ENCODE results near the gene C20orf204.

The C20orf204 gene

GRCh38 chr20:64071341-64072332 lies 35.7 kb downstream of the C20orf204 start:
- DNase-seq (ENCODE audit: low spot score): no peak

- DNase-seq (ENCODE audit: low spot score): no peak
Observed at GRCh38 chr20:64072498-64073063, 36.6 kb downstream of the C20orf204 start.

GRCh38 chr20:64073476-64074183 lies 37.6 kb downstream of the C20orf204 start:
- DNase-seq (ENCODE audit: low spot score): no peak

- no peak for DNase-seq (ENCODE audit: low spot score)
Observed at GRCh38 chr20:64074184-64074789, 38.3 kb downstream of the C20orf204 start.

GRCh38 chr20:64074963-64075362 lies 39.0 kb downstream of the C20orf204 start:
- DNase-seq (ENCODE audit: low spot score): no peak

GRCh38 chr20:64075556-64075955 lies 39.6 kb downstream of the C20orf204 start:
- DNase-seq (ENCODE audit: low spot score): no peak

- DNase-seq (ENCODE audit: low spot score): no peak
Observed at GRCh38 chr20:64076061-64076997, 40.3 kb downstream of the C20orf204 start.

- peak; percentile 43 for DNase-seq (ENCODE audit: low spot score)
Observed at GRCh38 chr20:64077094-64077493, 41.1 kb downstream of the C20orf204 start.

GRCh38 chr20:64077541-64077875 lies 41.5 kb downstream of the C20orf204 start:
- no peak for DNase-seq (ENCODE audit: low spot score)

GRCh38 chr20:64077876-64078551 lies 42.0 kb downstream of the C20orf204 start:
- peak; percentile 75 for DNase-seq (ENCODE audit: low spot score)

- DNase-seq (ENCODE audit: low spot score): no peak
Observed at GRCh38 chr20:64078934-64079272, 42.9 kb downstream of the C20orf204 start.

GRCh38 chr20:64079273-64080012 lies 43.5 kb downstream of the C20orf204 start, which contains the start of gene RGS19:
Gene RGS19, minus strand, starts transcription at chr20:64079518. Its CDS starts 2,632 bp downstream, at chr20:64076886.
- DNase-seq (ENCODE audit: low spot score): peak; percentile 80

- DNase-seq (ENCODE audit: low spot score): no peak
Observed at GRCh38 chr20:64080013-64080812, 44.2 kb downstream of the C20orf204 start, which contains the start of gene OPRL1. Gene OPRL1, plus strand, starts transcription at chr20:64080082. Its CDS starts 12,639 bp downstream, at chr20:64092721.

- DNase-seq (ENCODE audit: low spot score): no peak
Observed at GRCh38 chr20:64080813-64081623, 45.0 kb downstream of the C20orf204 start.

- no peak for DNase-seq (ENCODE audit: low spot score)
Observed at GRCh38 chr20:64081624-64081964, 45.6 kb downstream of the C20orf204 start.

- no peak for DNase-seq (ENCODE audit: low spot score)
Observed at GRCh38 chr20:64082126-64082731, 46.2 kb downstream of the C20orf204 start.

GRCh38 chr20:64082820-64083377 lies 46.9 kb downstream of the C20orf204 start:
- no peak for DNase-seq (ENCODE audit: low spot score)
